Esophagus mucosa (tissue), 1 donor: ENCODE results near the gene TMEM117. TPM values are rescaled to one million over a fixed set of nuclear protein-coding genes. Genes with fewer than 3 reads are reported as not detected.
"Not testable (repeated sequence)": the region's sequence is repeated elsewhere in the genome, so short reads cannot be mapped to it uniquely, and the experiment has no call there.

Experiments
- ATAC-seq: fragments of 200-7000 bp; cut with Tn5 transposase; one replicate; pipeline ENCODE4 v1.9.1; 2020
- total RNA-seq: library from RNA; stranded (reverse); gene quantifications from one replicate; pipeline ENCODE4 v1.2.4, GENCODE V29; 2023
- donor health status: DM: yes; HTN: yes; CAD: no.

The TMEM117 gene
- total RNA-seq, 1 donor from 2014 or later = 14.3 TPM

DNA sequence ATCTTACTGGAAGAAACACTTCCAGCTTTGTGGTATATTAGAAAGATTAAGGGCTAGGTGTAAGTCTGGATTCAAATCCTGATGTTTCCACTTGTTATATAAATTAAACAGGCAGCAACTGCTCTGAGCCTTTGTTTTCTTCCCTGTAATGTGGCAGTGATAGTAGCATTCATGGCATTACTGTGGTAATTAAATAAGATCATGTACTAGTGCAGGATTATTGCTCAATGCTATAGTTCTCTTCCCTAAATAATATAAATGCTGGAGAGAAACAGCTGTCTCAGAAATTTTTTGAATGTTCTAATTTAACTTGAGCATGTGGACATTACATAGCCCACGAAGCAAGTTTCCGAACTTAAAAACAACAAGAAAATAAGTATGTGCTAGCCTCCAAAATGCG lies 5.4 kb downstream of the TMEM117 start:
- no peak for ATAC-seq

DNA sequence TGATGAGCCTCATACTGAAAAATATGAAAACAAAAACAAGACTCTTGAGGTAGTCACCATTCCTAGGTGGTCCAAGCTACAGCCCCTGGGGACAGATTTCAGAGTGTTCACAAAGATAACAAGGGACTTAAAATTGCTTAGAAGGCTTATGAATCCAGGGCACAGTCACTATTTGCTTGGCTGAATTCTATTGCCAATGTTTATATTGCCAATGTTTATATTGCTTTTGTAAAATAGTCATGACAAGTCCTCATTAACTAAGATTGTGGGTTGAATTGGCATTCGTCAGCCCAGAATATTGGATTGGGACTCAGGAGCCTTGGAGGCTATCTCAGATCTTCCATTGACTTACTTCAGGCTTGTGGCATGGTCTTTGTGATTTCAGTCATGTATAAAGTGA lies 6.4 kb downstream of the TMEM117 start:
- ATAC-seq = no peak

GRCh38 chr12:43847425-43848225 lies 11.7 kb downstream of the TMEM117 start:
- peak; percentile 88 for ATAC-seq

DNA sequence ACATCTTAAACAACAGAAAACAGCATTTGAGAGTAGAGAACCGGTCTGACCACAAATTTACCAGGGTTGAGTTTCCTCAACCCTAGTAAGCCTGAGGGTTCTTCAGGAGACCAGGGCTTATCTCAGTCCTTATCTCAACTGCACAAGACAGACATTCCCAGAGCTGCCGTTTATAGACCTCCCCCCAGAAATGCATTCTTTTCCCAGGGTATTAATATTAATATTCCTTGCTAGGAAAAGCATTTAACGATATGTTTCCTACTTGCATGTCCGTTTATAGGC lies 12.3 kb downstream of the TMEM117 start:
- ATAC-seq = no peak

GRCh38 chr12:43848786-43849185 lies 12.9 kb downstream of the TMEM117 start:
- peak; percentile 89 for ATAC-seq

DNA sequence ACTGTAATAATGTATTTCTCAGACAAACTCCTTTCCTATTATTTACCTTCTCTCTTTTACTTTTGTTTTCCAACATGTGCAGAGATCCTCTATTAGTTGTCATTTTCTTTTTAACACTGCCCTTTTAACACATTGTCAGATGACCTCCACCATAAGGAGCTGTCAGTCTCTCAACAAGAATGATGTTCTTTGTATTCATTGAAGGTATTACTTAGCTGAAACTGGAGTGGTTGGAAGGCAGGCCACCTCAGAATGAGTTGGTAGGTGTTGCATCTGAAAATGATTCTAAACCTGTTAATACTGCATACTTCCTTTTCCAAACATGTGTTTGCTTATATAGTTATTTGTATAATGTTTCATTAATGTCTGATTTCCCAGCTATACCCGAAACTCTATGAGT lies 16.9 kb downstream of the TMEM117 start:
- peak; percentile 80 for ATAC-seq

- no peak for ATAC-seq
Measured at GRCh38 chr12:43856972-43857371, 21.1 kb downstream of the TMEM117 start.

GRCh38 chr12:43858096-43858495 lies 22.2 kb downstream of the TMEM117 start:
- ATAC-seq = no peak

GRCh38 chr12:43858991-43859390 lies 23.1 kb downstream of the TMEM117 start:
- ATAC-seq = no peak

DNA sequence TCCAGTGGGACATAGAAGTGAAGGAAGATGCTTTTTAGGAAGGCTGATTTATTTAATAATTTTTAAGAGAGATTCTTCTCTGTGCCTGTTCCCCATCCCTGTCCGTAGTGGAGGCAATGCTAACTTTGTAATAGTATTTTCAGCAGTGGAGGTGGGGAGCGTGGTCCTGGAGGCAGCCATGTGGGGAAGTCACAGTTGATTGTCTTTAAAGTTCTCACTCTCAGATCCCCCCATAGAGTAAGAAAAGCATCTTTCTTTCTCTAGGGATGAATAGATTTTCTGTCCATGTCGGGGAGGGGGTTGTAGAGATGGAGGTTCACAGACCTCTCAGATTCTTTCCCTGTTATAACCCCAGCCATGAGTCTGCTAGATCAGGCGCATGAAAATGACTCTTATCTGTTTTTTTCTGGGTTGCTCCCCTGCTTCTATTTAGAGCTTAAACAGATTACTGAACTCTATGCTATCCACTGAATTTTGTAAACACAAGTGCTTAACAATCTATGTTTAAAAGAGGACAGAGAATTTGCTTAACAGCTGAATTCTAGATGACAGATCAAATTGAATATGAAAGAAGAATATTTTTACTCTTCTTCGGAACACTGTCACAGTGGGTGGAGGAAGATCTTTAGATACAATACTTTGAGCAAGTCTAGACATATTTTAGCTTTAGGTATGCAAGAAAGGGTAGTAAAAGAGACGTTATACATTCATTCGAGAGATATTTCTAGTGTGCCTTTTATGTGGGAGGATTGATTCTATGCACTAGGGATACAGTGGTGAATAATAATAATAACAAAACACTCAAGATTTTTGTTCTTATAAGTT lies 25.3 kb downstream of the TMEM117 start:
- no peak for ATAC-seq

- ATAC-seq = no peak
Measured at GRCh38 chr12:43861840-43862150, 25.9 kb downstream of the TMEM117 start.

DNA sequence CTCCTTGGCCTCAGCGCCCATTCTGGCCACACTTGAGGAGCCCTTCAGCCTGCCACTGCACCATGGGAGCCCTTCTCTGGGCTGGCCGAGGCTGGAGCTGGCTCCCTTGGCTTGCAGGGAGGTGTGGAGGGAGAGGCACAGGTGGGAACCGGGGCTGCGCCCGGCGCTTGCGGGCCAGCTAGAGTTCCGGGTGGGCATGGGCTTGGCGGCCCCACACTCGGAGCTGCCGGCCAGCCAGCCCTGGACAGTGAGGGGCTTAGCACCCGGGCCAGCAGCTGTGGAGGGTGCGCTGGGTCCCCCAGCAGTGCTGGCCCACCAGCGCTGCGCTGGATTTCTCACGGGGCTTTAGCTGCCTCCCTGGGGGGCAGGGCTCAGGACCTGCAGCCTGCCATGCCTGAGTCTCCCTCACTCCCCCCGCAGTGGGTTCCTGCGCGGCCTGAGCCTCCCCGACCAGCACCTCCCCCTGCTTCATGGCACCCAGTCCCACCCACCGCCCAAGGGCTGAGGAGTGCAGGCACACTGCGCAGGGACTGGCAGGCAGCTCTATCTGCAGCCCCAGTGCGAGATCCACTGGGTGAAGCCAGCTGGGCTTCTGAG lies 28.0 kb downstream of the TMEM117 start:
- no peak for ATAC-seq

- not testable (repeated sequence) for ATAC-seq
Measured at GRCh38 chr12:43864557-43864956, 28.7 kb downstream of the TMEM117 start.

GRCh38 chr12:43869184-43869583 lies 33.3 kb downstream of the TMEM117 start:
- ATAC-seq = no peak

DNA sequence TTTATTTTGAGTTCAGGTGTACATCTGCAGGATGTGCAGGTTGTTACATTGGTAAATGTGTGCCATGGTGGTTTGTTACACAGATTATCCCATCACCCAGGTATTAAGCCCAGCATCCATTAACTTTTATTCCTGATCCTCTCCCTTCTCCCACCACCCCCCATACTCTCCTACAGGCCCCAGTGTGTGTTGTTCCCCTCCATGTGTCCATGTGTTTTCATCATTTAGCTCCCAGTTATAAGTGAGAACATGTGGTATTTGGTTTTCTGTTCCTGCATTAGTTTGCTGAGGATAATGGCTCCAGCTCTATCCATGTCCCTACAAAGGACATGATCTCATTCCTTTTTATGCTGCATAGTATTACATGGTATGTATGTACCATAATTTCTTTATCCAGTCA lies 33.9 kb downstream of the TMEM117 start:
- ATAC-seq = not testable (repeated sequence)

DNA sequence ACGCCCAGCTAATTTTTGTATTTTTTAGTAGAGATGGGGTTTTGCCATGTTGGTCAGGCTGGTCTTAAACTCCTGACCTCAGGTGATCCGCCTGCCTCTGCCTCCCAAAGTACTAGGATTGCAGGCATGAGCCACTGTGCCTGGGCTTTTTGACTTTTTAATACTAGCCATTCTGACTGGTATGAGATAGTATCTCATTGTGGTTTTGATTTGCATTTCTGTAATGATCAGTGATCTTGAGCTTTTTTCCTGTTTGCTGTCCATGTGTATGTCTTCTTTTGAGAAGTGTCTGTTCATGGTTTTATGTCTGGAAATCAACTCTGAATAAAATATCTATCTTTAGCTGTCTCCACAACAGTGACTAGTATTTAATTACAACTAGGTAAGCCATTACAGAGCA lies 35.4 kb downstream of the TMEM117 start:
- ATAC-seq = not testable (repeated sequence)

- ATAC-seq = no peak
Measured at GRCh38 chr12:43872396-43872795, 36.5 kb downstream of the TMEM117 start.

DNA sequence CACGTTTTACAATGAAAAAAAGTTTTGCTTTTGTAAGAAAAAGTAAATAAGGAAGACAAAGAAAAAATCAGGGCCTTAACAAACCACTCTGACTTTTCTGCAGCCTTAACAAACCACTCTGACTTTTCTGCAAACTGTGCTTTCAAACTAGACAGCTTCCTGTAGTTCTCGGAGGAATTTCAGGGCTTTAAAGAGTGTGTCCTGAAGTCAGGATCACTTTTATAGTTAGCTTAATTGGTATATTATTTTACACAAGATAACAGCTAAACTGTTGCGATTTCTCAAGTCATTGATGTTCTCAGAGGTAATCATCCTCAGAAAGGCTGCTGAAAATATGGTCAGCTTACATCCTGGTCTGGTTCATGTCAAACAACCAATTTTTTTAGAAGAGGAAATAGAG lies 42.2 kb downstream of the TMEM117 start:
- ATAC-seq = no peak

- no peak for ATAC-seq
Measured at GRCh38 chr12:43880547-43880946, 44.7 kb downstream of the TMEM117 start.

- peak; percentile 84 for ATAC-seq
Measured at GRCh38 chr12:43882578-43883178, 46.8 kb downstream of the TMEM117 start.

DNA sequence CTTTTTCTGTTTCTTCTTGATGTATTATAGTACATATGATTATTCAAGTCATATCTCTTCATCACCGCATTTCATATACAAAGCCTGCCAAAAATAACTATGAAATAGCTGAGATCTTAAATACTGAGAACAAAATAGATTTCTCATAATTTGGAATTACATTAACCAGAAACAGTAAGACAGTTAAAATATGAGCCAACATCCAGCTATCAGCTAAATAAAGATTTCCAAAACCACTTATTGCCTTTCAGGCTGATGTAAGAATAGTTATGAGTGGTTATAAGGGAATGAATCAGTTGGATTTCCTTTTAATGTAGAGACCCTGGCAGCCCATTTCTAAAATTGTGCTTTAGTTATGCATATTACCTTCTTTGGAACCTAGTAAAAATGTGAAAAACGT lies 47.4 kb downstream of the TMEM117 start:
- ATAC-seq = no peak

GRCh38 chr12:43883748-43884147 lies 47.9 kb downstream of the TMEM117 start:
- ATAC-seq = no peak

- ATAC-seq = peak; percentile 89
Measured at GRCh38 chr12:43884683-43885410, 49.0 kb downstream of the TMEM117 start.
